HG03439 (cell line): ENCODE results near the gene LYST.
"Not testable (repeated sequence)": the region's sequence is repeated elsewhere in the genome, so short reads cannot be mapped to it uniquely, and the experiment has no call there.

ENCODE experiments used
- ATAC-seq: cut with Tn5 transposase; IDR thresholded peaks from one replicate; pipeline ENCODE4 v1.9.1; 2021; ENCODE audit warnings: mild to moderate bottlenecking, moderate library complexity; ENCODE audit not compliant: unreplicated experiment

LYST gene

GRCh38 chr1:235863699-235864093, 3.0 kb downstream of the LYST start:
- no peak for ATAC-seq

GRCh38 chr1:235861857-235862256, 4.8 kb downstream of the LYST start:
- no peak for ATAC-seq

GRCh38 chr1:235860829-235861228, 5.9 kb downstream of the LYST start:
- no peak for ATAC-seq

GRCh38 chr1:235859789-235860188, 6.9 kb downstream of the LYST start:
- no peak for ATAC-seq

GRCh38 chr1:235858766-235859165, 7.9 kb downstream of the LYST start:
- ATAC-seq: no peak

GRCh38 chr1:235857756-235858155, 8.9 kb downstream of the LYST start:
- no peak for ATAC-seq

- ATAC-seq: no peak
Measured at GRCh38 chr1:235855811-235856429, 10.8 kb downstream of the LYST start.

- no peak for ATAC-seq
Measured at GRCh38 chr1:235854347-235854746, 12.4 kb downstream of the LYST start.

- ATAC-seq: no peak
Measured at GRCh38 chr1:235853653-235854052, 13.1 kb downstream of the LYST start.

- ATAC-seq: no peak
Measured at GRCh38 chr1:235852887-235853286, 13.8 kb downstream of the LYST start.

GRCh38 chr1:235851939-235852338, 14.8 kb downstream of the LYST start:
- no peak for ATAC-seq

- ATAC-seq: not testable (repeated sequence)
Measured at GRCh38 chr1:235848251-235848650, 18.5 kb downstream of the LYST start.

- not testable (repeated sequence) for ATAC-seq
Measured at GRCh38 chr1:235845656-235846107, 21.0 kb downstream of the LYST start.

- ATAC-seq: no peak
Measured at GRCh38 chr1:235844776-235845175, 21.9 kb downstream of the LYST start.

- ATAC-seq: no peak
Measured at GRCh38 chr1:235843461-235843961, 23.2 kb downstream of the LYST start.

GRCh38 chr1:235841938-235842545, 24.7 kb downstream of the LYST start:
- ATAC-seq: no peak

- no peak for ATAC-seq
Measured at GRCh38 chr1:235838021-235838420, 28.7 kb downstream of the LYST start.

GRCh38 chr1:235835226-235835625, 31.5 kb downstream of the LYST start:
- ATAC-seq: no peak

- ATAC-seq: no peak
Measured at GRCh38 chr1:235834620-235835019, 32.1 kb downstream of the LYST start.

GRCh38 chr1:235832011-235832410, 34.7 kb downstream of the LYST start:
- no peak for ATAC-seq

- ATAC-seq: peak; percentile 92
Measured at GRCh38 chr1:235831148-235831547, 35.6 kb downstream of the LYST start.

- no peak for ATAC-seq
Measured at GRCh38 chr1:235826102-235826854, 40.4 kb downstream of the LYST start.
